Suprapubic skin (tissue), 4 donors: ENCODE results near the gene ST7L.

Source experiments
- EP300 ChIP-seq: sonication (generic); formaldehyde crosslinking; IDR thresholded peaks from one replicate; pipeline ENCODE4 v1.6.1; 2017; ENCODE audit warnings: antibody characterized with exemption
- POLR2A ChIP-seq, 2 donors: fragments of 450-650 bp; IDR thresholded peaks; one replicate each; pipeline ENCODE4 v1.6.1; 2017; ENCODE audit warnings: antibody characterized with exemption in 2 of 2, mild to moderate bottlenecking in 2 of 2, moderate library complexity in 2 of 2
- POLR2AphosphoS5 ChIP-seq, 3 donors: sonication (generic); formaldehyde crosslinking; IDR thresholded peaks; one replicate each; pipeline ENCODE4 v1.6.1; 2017; ENCODE audit warnings: antibody characterized with exemption in 3 of 3
- TF ChIP-seq, protein P1 (sequence below), 2 donors: fragments of 200-600 bp in 1 of 2; fragments of 450-650 bp in 1 of 2; sonication (generic) in 1 of 2; IDR thresholded peaks; one replicate each; pipeline ENCODE4 v1.5.1; 2016 to 2019; ENCODE audit warnings: antibody characterized with exemption in 2 of 2, mild to moderate bottlenecking in 1 of 2, moderate library complexity in 1 of 2

DNA sequence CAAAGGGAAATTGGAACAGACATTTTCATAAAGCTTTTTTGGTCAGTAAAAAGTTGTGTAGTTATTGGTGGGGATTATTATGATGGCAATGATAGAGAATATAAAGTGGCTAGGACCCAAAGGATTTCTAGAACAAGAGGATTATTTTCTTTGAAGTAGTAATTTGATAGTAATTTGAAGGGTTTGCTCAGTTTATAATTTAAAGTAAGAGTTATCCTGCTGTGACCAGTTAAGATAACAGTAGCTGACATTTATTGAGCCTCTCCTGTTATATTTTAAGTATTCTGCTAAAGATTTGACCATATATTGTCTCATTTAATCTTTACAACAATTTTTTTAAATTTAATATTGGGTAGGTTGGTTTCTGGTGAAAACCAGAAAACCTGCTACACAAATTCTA is 15.4 kb upstream of the ST7L start:
- TF ChIP-seq, protein P1, sequence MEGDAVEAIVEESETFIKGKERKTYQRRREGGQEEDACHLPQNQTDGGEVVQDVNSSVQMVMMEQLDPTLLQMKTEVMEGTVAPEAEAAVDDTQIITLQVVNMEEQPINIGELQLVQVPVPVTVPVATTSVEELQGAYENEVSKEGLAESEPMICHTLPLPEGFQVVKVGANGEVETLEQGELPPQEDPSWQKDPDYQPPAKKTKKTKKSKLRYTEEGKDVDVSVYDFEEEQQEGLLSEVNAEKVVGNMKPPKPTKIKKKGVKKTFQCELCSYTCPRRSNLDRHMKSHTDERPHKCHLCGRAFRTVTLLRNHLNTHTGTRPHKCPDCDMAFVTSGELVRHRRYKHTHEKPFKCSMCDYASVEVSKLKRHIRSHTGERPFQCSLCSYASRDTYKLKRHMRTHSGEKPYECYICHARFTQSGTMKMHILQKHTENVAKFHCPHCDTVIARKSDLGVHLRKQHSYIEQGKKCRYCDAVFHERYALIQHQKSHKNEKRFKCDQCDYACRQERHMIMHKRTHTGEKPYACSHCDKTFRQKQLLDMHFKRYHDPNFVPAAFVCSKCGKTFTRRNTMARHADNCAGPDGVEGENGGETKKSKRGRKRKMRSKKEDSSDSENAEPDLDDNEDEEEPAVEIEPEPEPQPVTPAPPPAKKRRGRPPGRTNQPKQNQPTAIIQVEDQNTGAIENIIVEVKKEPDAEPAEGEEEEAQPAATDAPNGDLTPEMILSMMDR (IDR thresholded peaks at IDR 0.05) = no peak
- TF ChIP-seq POLR2AphosphoS5 (IDR thresholded peaks at IDR 0.05) (no peak), POLR2A (IDR thresholded peaks at IDR 0.05) (no peak), EP300 (no peak)
